ENCODE data around the gene CDON. TPM values are rescaled to one million over a fixed set of nuclear protein-coding genes. Genes with fewer than 3 reads are reported as not detected.
"Not testable (repeated sequence)": the region's sequence is repeated elsewhere in the genome, so short reads cannot be mapped to it uniquely, and the experiment has no call there.

CDON gene
- total and polyA plus RNA-seq, 2 donors (not counting 3 experiments of a cell fraction or from before 2014, with no cell fraction given), result 1.6 to 3.8 TPM

- H2AFZ ChIP-seq (ENCODE audit: low read depth, low read length); H3K27ac ChIP-seq (ENCODE audit: insufficient read depth, low read depth, low read length); FAIRE-seq; intact Hi-C loops (cut with micrococcal nuclease); H3K9me1 ChIP-seq (replicated peaks; ENCODE audit: control insufficient read depth, extremely low read depth, insufficient read depth, low read length); BruUV-seq (replicated peaks); H3K4me2 ChIP-seq (ENCODE audit: insufficient read depth, low read length); H4K20me1 ChIP-seq (replicated peaks; ENCODE audit: control insufficient read depth, extremely low read depth, insufficient read depth, low read length); DNase-seq (ENCODE audit: low read depth, low spot score); H3K79me2 ChIP-seq (ENCODE audit: control insufficient read depth, insufficient read depth, low read length); dilution Hi-C loops (cut with MboI; ENCODE audit: extremely low pct_ligation_motif_present, low sequenced_read_pairs); H3K36me3 ChIP-seq (ENCODE audit: control insufficient read depth in 2 of 2, extremely low read depth in 1 of 2, insufficient read depth in 2 of 2, low read length in 2 of 2); POLR2A ChIA-PET; CTCF ChIA-PET; H3K4me3 ChIP-seq (replicated peaks in 1 of 3; ENCODE audit: insufficient read depth in 1 of 3, low read depth in 1 of 3, low read length in 3 of 3); H3K4me1 ChIP-seq (ENCODE audit: control insufficient read depth, extremely low read depth, insufficient read depth, low read length); H3K9ac ChIP-seq (replicated peaks; ENCODE audit: extremely low read depth, insufficient read depth, low read length); H3K9me3 ChIP-seq (replicated peaks; ENCODE audit: control insufficient read depth, insufficient read depth, low read length): not testable (repeated sequence)
- peaks cover 4 to 14% of the 10 kb centered on the region in 2 experiments for H3K27me3 ChIP-seq (ENCODE audit: control insufficient read depth in 2 of 2, insufficient read depth in 2 of 2, low read length in 2 of 2)
Measured at GRCh38 chr11:125914601-125915000, 148.1 kb downstream of the CDON start.

GRCh38 chr11:125910226-125910849 lies 152.3 kb downstream of the CDON start:
- Histone ChIP-seq H3K9me1 (replicated peaks; ENCODE audit: control insufficient read depth, extremely low read depth, insufficient read depth, low read length) (no peaks in the 10 kb centered on the region), H3K79me2 (ENCODE audit: control insufficient read depth, insufficient read depth, low read length) (no peaks in the 10 kb centered on the region), H3K9ac (replicated peaks; ENCODE audit: extremely low read depth, insufficient read depth, low read length) (no peak overlapping the region), H3K36me3 (ENCODE audit: control insufficient read depth in 2 of 2, extremely low read depth in 1 of 2, insufficient read depth in 2 of 2, low read length in 2 of 2) (no peaks in the 10 kb centered on the region), H3K4me2 (ENCODE audit: insufficient read depth, low read length) (no peak overlapping the region), H3K27me3 (ENCODE audit: control insufficient read depth in 2 of 2, insufficient read depth in 2 of 2, low read length in 2 of 2) (peaks cover 12 to 14% of the 10 kb centered on the region in 2 experiments), H4K20me1 (replicated peaks; ENCODE audit: control insufficient read depth, extremely low read depth, insufficient read depth, low read length) (no peaks in the 10 kb centered on the region), H3K27ac (ENCODE audit: insufficient read depth, low read depth, low read length) (no peak overlapping the region), H3K9me3 (replicated peaks; ENCODE audit: control insufficient read depth, insufficient read depth, low read length) (no peaks in the 10 kb centered on the region), H3K4me1 (ENCODE audit: control insufficient read depth, extremely low read depth, insufficient read depth, low read length) (no peaks in the 10 kb centered on the region), H3K4me3 (replicated peaks in 1 of 3; ENCODE audit: insufficient read depth in 1 of 3, low read depth in 1 of 3, low read length in 3 of 3) (no peak overlapping the region), H2AFZ (ENCODE audit: low read depth, low read length) (no peak overlapping the region)
- ChIA-PET CTCF (interaction anchor here (0.8 to 1.7 kb wide), 3 partner anchors 13 to 287 kb away, joined by 3 to 6 read pairs (median 3); no protein-coding TSS in a partner anchor), POLR2A (interaction anchor here (0.6 kb wide), 1 partner anchor 15 kb away, joined by 3 read pairs; no protein-coding TSS in a partner anchor)
- intact Hi-C loops (cut with micrococcal nuclease) (no loop called here), dilution Hi-C loops (cut with MboI; ENCODE audit: extremely low pct_ligation_motif_present, low sequenced_read_pairs) (no loop called here)
- BruUV-seq (replicated peaks), result no TSS peak
- FAIRE-seq (no peak), DNase-seq (ENCODE audit: low read depth, low spot score) (no peak)
- no peak for TF ChIP-seq FOS (IDR thresholded peaks at IDR 0.05; ENCODE audit: borderline replicate concordance, insufficient read depth, low read length)
- no peak for TF ChIP-seq GATA2 (IDR thresholded peaks at IDR 0.05; ENCODE audit: insufficient read depth, insufficient read length, low read depth, low read length)
- no peak for TF ChIP-seq POLR2AphosphoS5 (IDR thresholded peaks at IDR 0.05; ENCODE audit: insufficient read depth, low read depth, low read length)
- no peak for TF ChIP-seq POLR2A (IDR thresholded peaks at IDR 0.05; ENCODE audit: low read depth, low read length)
- no peak for TF ChIP-seq CTCF (IDR thresholded peaks at IDR 0.05; ENCODE audit: extremely low read depth in 1 of 2, insufficient read depth in 1 of 2, low read depth in 1 of 2, low read length in 2 of 2)
- no peak for TF ChIP-seq MAX (IDR thresholded peaks at IDR 0.05; ENCODE audit: insufficient read depth, insufficient read length)
- no peak for TF ChIP-seq MYC (IDR thresholded peaks at IDR 0.05; ENCODE audit: low read depth, low read length)
